Glomerular visceral epithelial cell (primary cell): ENCODE measurements around the gene SLC16A2.

Experiments used
- DNase-seq: peaks from one replicate; pipeline ENCODE4 v3.0.0-alpha.2; 2016; ENCODE audit errors: extremely low spot score

Gene SLC16A2

GRCh38 chrX:74421036-74421739, at the start of gene SLC16A2:
SLC16A2 (plus strand) TSS chrX:74421493; CDS start chrX:74421638, 145 bp downstream.
- DNase-seq = peak; percentile 83

GRCh38 chrX:74372272-74372671, 49.0 kb upstream of the SLC16A2 start:
- DNase-seq = no peak

GRCh38 chrX:74377282-74377681, 44.0 kb upstream of the SLC16A2 start:
- no peak for DNase-seq

GRCh38 chrX:74382613-74383012, 38.7 kb upstream of the SLC16A2 start:
- peak; percentile 51 for DNase-seq

- DNase-seq = peak; percentile 28
These were observed 37.7 kb upstream of the SLC16A2 start for GRCh38 chrX:74383611-74384010.

GRCh38 chrX:74389016-74389722, 32.1 kb upstream of the SLC16A2 start:
- no peak for DNase-seq

- no peak for DNase-seq
These were observed 25.7 kb upstream of the SLC16A2 start for GRCh38 chrX:74395556-74395955.

- no peak for DNase-seq
These were observed 15.3 kb upstream of the SLC16A2 start for GRCh38 chrX:74405973-74406489.

- DNase-seq = no peak
These were observed 13.0 kb upstream of the SLC16A2 start for GRCh38 chrX:74408304-74408703.

GRCh38 chrX:74419864-74420195, 1.5 kb upstream of the SLC16A2 start:
- DNase-seq = peak; percentile 12

- peak; percentile 63 for DNase-seq
These were observed 877 bp upstream of the SLC16A2 start for GRCh38 chrX:74420196-74421035.

GRCh38 chrX:74421740-74422352, 553 bp downstream of the SLC16A2 start:
- no peak for DNase-seq

- DNase-seq = peak; percentile 61
These were observed 1.4 kb downstream of the SLC16A2 start for GRCh38 chrX:74422576-74423288.

GRCh38 chrX:74423289-74423998, 2.2 kb downstream of the SLC16A2 start:
- peak; percentile 5 for DNase-seq

- DNase-seq = no peak
These were observed 4.8 kb downstream of the SLC16A2 start for GRCh38 chrX:74426071-74426470.

GRCh38 chrX:74426615-74427014, 5.3 kb downstream of the SLC16A2 start:
- DNase-seq = no peak

GRCh38 chrX:74431797-74432196, 10.5 kb downstream of the SLC16A2 start:
- DNase-seq = no peak

- DNase-seq = no peak
These were observed 13.0 kb downstream of the SLC16A2 start for GRCh38 chrX:74434336-74434735.

GRCh38 chrX:74437530-74437929, 16.2 kb downstream of the SLC16A2 start:
- DNase-seq = no peak

GRCh38 chrX:74438764-74439163, 17.5 kb downstream of the SLC16A2 start:
- DNase-seq = no peak

- no peak for DNase-seq
These were observed 23.8 kb downstream of the SLC16A2 start for GRCh38 chrX:74445099-74445498.
